Mesenchymal stem cell (in vitro differentiated cells and primary cell): ENCODE measurements around the gene PIP.
"Not testable (repeated sequence)": the region's sequence is repeated elsewhere in the genome, so short reads cannot be mapped to it uniquely, and the experiment has no call there.

Source experiments
- DNase-seq: peaks from one replicate; pipeline ENCODE4 v3.0.0-alpha.2; 2013
- H2AFZ ChIP-seq: one replicate; pipeline ENCODE4 v1.6.1; 2013; ENCODE audit warnings: low read depth, mild to moderate bottlenecking, control low read depth, inconsistent platforms, low read length, moderate library complexity
- H2AK5ac ChIP-seq: 2 replicates; pipeline ENCODE4 v1.6.1; 2013; ENCODE audit warnings: low read length, moderate library complexity, mild to moderate bottlenecking, inconsistent platforms; ENCODE audit not compliant: severe bottlenecking
- H2BK120ac ChIP-seq: one replicate; pipeline ENCODE4 v1.6.1; 2013; ENCODE audit warnings: low read depth, mild to moderate bottlenecking, inconsistent platforms, low read length, moderate library complexity
- H2BK12ac ChIP-seq, 2 experiments: one replicate each; pipeline ENCODE4 v1.6.1; 2013; ENCODE audit warnings: inconsistent platforms in 2 of 2, low read length in 2 of 2, mild to moderate bottlenecking in 2 of 2, moderate library complexity in 2 of 2, control low read depth in 1 of 2
- H2BK15ac ChIP-seq: one replicate; pipeline ENCODE4 v1.6.1; 2013; ENCODE audit warnings: mild to moderate bottlenecking, low read depth, inconsistent platforms; ENCODE audit not compliant: poor library complexity, severe bottlenecking
- H2BK5ac ChIP-seq: 2 replicates; pipeline ENCODE4 v1.6.1; 2013; ENCODE audit warnings: low read depth, mild to moderate bottlenecking, low read length, control low read depth, inconsistent platforms; ENCODE audit not compliant: poor library complexity, severe bottlenecking
- H3K14ac ChIP-seq, 2 experiments: one replicate each; pipeline ENCODE4 v1.6.1; 2013; ENCODE audit warnings: inconsistent platforms in 2 of 2, low read length in 2 of 2, control low read depth in 1 of 2, mild to moderate bottlenecking in 1 of 2, moderate library complexity in 1 of 2
- H3K18ac ChIP-seq, 2 experiments: one replicate each; pipeline ENCODE4 v1.6.1; 2013; ENCODE audit warnings: inconsistent platforms in 2 of 2, low read length in 2 of 2, control low read depth in 1 of 2, low read depth in 1 of 2, mild to moderate bottlenecking in 1 of 2
- H3K23ac ChIP-seq, 2 experiments: one replicate each; pipeline ENCODE4 v1.6.1; 2013; ENCODE audit warnings: inconsistent platforms in 2 of 2, low read length in 2 of 2, mild to moderate bottlenecking in 2 of 2, moderate library complexity in 2 of 2, control low read depth in 1 of 2
- H3K27ac ChIP-seq: 2 replicates; pipeline ENCODE4 v1.5.1; 2013; ENCODE audit warnings: mild to moderate bottlenecking, moderate library complexity, low read length, control low read depth, inconsistent platforms; ENCODE audit not compliant: poor library complexity, severe bottlenecking
- H3K27me3 ChIP-seq, 2 experiments: 2 replicates each; pipeline versions ENCODE4 v1.6.1 to v1.7.0; 2013; ENCODE audit warnings: low read length in 2 of 2, mild to moderate bottlenecking in 2 of 2, moderate library complexity in 2 of 2, control low read depth in 1 of 2, inconsistent platforms in 1 of 2; ENCODE audit not compliant: control insufficient read depth in 1 of 2, insufficient read depth in 1 of 2
- H3K36me3 ChIP-seq, 2 experiments: 2 replicates each; pipeline versions ENCODE4 v1.6.1 to v1.7.0; 2013; ENCODE audit warnings: low read length in 2 of 2, control low read depth in 1 of 2, inconsistent platforms in 1 of 2, low read depth in 1 of 2, mild to moderate bottlenecking in 1 of 2; ENCODE audit not compliant: insufficient read depth in 2 of 2, control insufficient read depth in 1 of 2
- H3K4ac ChIP-seq, 2 experiments: one replicate each; pipeline ENCODE4 v1.6.1; 2013; ENCODE audit warnings: inconsistent platforms in 2 of 2, low read length in 2 of 2, mild to moderate bottlenecking in 2 of 2, moderate library complexity in 2 of 2, control low read depth in 1 of 2, low read depth in 1 of 2
- H3K4me1 ChIP-seq: 2 replicates; pipeline ENCODE4 v1.6.1; 2013; ENCODE audit warnings: low read depth, low read length, control low read depth; ENCODE audit not compliant: control insufficient read depth, insufficient read depth
- H3K4me2 ChIP-seq: 2 replicates; pipeline ENCODE4 v1.6.1; 2013; ENCODE audit warnings: low read length, mild to moderate bottlenecking, inconsistent platforms; ENCODE audit not compliant: poor library complexity, severe bottlenecking
- H3K4me3 ChIP-seq, 2 experiments: 2 replicates each; pipeline versions ENCODE4 v1.5.1 to v1.7.0; 2013; ENCODE audit warnings: low read length in 2 of 2, mild to moderate bottlenecking in 2 of 2, control low read depth in 1 of 2, low read depth in 1 of 2; ENCODE audit not compliant: insufficient read depth in 1 of 2
- H3K79me1 ChIP-seq: replicated peaks from 2 replicates; pipeline ENCODE4 v1.6.1; 2013; ENCODE audit warnings: mild to moderate bottlenecking, control low read depth, low read length, inconsistent platforms; ENCODE audit not compliant: poor library complexity, severe bottlenecking
- H3K9ac ChIP-seq: 2 replicates; pipeline ENCODE4 v1.7.0; 2013; ENCODE audit warnings: mild to moderate bottlenecking, low read length, moderate library complexity
- H3K9me3 ChIP-seq: 2 replicates; pipeline ENCODE4 v1.7.0; 2013; ENCODE audit warnings: mild to moderate bottlenecking, low read length; ENCODE audit not compliant: control insufficient read depth
- H4K8ac ChIP-seq: one replicate; pipeline ENCODE4 v1.6.1; 2013; ENCODE audit warnings: inconsistent platforms, mild to moderate bottlenecking, low read length, moderate library complexity
- H4K91ac ChIP-seq: one replicate; pipeline ENCODE4 v1.6.1; 2013; ENCODE audit warnings: mild to moderate bottlenecking, low read length, inconsistent platforms
- WGBS: methylation state at CpG from one replicate; pipeline ENCODE4 v1.1.7; 2013; ENCODE audit warnings: mixed read lengths; 5-methylcytosine and 5-hydroxymethylcytosine counted together

PIP gene

DNA sequence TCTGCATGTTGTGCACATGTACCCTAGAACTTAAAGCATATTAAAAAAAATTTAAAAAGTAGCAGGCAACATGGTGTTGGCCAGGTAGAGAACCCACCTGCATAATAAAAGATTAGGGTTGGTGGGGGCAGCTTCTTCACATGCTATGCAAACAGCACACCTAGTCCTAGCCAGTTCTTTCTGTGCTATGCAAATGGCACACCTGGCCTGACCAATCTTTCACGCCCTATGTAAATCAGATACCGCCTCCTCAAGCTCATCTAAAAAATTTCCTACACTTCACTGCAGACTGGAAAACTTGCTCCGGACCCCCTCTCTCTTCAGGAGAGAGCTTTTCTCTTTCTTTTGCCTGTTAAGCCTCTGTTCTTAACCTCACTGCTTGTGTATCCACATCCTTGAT is 14.5 kb upstream of the PIP start:
- no peak overlapping the region for H2BK5ac ChIP-seq
- H3K4me2 ChIP-seq: no peak overlapping the region
- H2AFZ ChIP-seq: no peak overlapping the region
- no peak overlapping the region for H3K4ac ChIP-seq
- H3K4me1 ChIP-seq: no peaks in the 10 kb centered on the region
- no peak overlapping the region for H3K9ac ChIP-seq
- H4K91ac ChIP-seq: no peak overlapping the region
- no peak overlapping the region for H2BK15ac ChIP-seq
- H2AK5ac ChIP-seq: no peak overlapping the region
- no peak overlapping the region for H3K18ac ChIP-seq
- DNase-seq: no peak
- H4K8ac ChIP-seq: no peak overlapping the region
- H3K9me3 ChIP-seq: peaks cover 7% of the 10 kb centered on the region
- H3K27ac ChIP-seq: no peak overlapping the region
- no peaks in the 10 kb centered on the region for H3K79me1 ChIP-seq
- no peak overlapping the region for H3K14ac ChIP-seq
- H2BK120ac ChIP-seq: no peak overlapping the region
- no peak overlapping the region for H3K23ac ChIP-seq
- H3K4me3 ChIP-seq: no peak overlapping the region
- WGBS: 83% methylated on average over 3 of the region's 3 CpGs
- no peak overlapping the region for H2BK12ac ChIP-seq
- H3K36me3 ChIP-seq: no peaks in the 10 kb centered on the region
- no peaks in the 10 kb centered on the region for H3K27me3 ChIP-seq

DNA sequence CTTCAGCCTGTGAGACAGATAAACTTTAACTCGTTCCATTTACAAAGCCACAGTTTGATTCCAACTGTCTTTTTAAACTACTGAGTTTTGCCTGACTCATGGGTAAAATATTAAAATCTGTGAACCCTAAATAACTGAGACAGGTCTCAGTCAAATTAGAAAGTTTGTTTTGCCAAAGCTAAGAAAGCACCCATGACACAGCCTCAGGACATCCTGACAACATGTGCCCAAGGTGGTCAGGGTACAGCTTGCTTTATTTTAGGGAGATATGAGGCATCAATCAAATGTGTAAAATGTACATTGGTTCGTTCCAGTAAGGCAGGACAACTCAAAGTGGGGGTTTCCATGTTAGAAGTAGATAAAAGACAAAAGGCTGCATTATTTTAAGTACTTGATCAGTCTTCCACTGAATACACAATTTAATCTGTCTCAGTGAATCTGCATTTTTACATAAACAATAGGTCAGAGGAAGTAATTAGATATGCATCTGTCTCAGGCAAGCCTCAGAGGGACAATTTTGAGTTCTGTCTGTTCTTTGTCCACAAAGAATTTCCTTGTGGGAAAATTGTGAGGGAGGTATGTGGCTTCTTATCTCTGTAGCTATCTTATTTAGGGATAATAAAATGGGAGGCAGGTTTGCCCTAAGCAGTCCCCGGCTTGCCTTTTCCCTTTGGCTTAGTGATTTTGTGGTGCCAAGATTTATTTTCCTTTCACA is 11.0 kb upstream of the PIP start:
- Histone ChIP-seq H3K18ac (no peak overlapping the region), H3K4ac (no peak overlapping the region), H2AK5ac (no peak overlapping the region), H3K14ac (no peak overlapping the region), H3K79me1 (no peaks in the 10 kb centered on the region), H2AFZ (no peak overlapping the region), H2BK120ac (no peak overlapping the region), H2BK15ac (no peak overlapping the region), H3K4me1 (no peaks in the 10 kb centered on the region), H3K9ac (no peak overlapping the region), H2BK5ac (no peak overlapping the region), H3K4me3 (no peak overlapping the region), H4K8ac (no peak overlapping the region), H3K27ac (no peak overlapping the region), H3K9me3 (peaks cover 2% of the 10 kb centered on the region), H3K4me2 (no peak overlapping the region), H3K27me3 (no peaks in the 10 kb centered on the region), H4K91ac (no peak overlapping the region), H2BK12ac (no peak overlapping the region), H3K23ac (no peak overlapping the region), H3K36me3 (no peaks in the 10 kb centered on the region)
- DNase-seq: no peak
- WGBS: no CpG with 5 or more reads among the region's 3 CpGs

DNA sequence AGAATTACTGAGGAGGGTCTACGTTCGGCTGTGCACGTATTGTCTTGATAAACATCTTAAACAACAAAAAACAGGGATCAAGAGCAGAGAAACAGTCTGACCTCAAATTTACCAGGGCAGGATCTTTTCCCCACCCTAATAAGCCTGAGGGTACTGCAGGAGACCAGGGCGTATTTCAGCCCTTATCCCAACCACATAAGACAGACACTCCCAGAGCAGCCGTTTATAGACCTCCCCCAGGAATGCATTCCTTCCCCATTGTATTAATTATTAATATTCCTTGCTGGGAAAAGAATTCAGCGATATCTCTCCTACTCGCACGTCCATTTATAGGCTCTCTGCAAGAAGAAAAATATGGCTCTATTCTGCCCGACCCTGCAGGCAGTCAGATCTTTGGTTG is 8.6 kb upstream of the PIP start:
- not testable (repeated sequence) for H2BK12ac ChIP-seq, H3K27me3 ChIP-seq

DNA sequence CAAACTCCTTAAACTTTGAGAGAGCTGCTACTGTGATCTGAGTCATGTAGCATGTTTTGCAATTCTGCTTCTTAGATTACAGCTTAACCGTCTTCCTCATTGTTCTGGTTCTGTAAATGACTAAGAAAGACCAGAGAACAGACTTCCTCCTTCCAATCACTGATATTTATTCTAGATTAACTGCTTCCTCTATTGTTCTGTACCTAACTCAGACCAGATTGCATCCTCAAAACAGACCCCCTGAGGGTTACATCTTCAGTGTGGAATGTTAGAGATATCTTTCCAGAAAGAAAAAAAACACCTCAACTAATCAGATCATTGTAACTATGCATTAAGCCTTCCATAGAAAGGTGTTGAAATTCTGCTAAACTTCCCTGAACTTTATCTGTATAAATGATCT is 5.7 kb upstream of the PIP start:
- Histone ChIP-seq H2BK5ac (no peak overlapping the region), H3K4me3 (no peak overlapping the region)
- 35% methylated on average over 1 of the region's 1 CpG for WGBS

More for the DNA sequence above, 8.6 kb upstream of the PIP start:
- not testable (repeated sequence) for H3K9ac ChIP-seq, DNase-seq, H3K27ac ChIP-seq, H3K4me1 ChIP-seq, H4K91ac ChIP-seq, H3K9me3 ChIP-seq, H3K4me3 ChIP-seq, H2BK120ac ChIP-seq, H2AK5ac ChIP-seq, H3K4me2 ChIP-seq, H3K14ac ChIP-seq, H2BK5ac ChIP-seq, H3K79me1 ChIP-seq, H3K23ac ChIP-seq, H3K36me3 ChIP-seq, H4K8ac ChIP-seq, H2BK15ac ChIP-seq, H3K18ac ChIP-seq, H3K4ac ChIP-seq, H2AFZ ChIP-seq
- WGBS: 78% methylated on average over 9 of the region's 9 CpGs

More for the DNA sequence above, 5.7 kb upstream of the PIP start:
- Histone ChIP-seq H3K27ac (no peak overlapping the region), H3K4me2 (no peak overlapping the region), H2BK120ac (no peak overlapping the region), H3K23ac (no peak overlapping the region), H4K8ac (no peak overlapping the region), H2BK15ac (no peak overlapping the region), H3K14ac (no peak overlapping the region), H3K9ac (no peak overlapping the region), H3K36me3 (no peaks in the 10 kb centered on the region), H2AFZ (no peak overlapping the region), H3K9me3 (peaks cover 2% of the 10 kb centered on the region), H2BK12ac (no peak overlapping the region), H3K27me3 (no peaks in the 10 kb centered on the region), H3K18ac (no peak overlapping the region), H4K91ac (no peak overlapping the region), H3K4ac (no peak overlapping the region), H3K79me1 (no peaks in the 10 kb centered on the region), H2AK5ac (no peak overlapping the region), H3K4me1 (no peaks in the 10 kb centered on the region)
- DNase-seq: no peak
